ENCODE results near the gene GNAL.
"Not testable (repeated sequence)": the region's sequence is repeated elsewhere in the genome, so short reads cannot be mapped to it uniquely, and the experiment has no call there.

The GNAL gene

GRCh38 chr18:11669271-11669947 lies 19.7 kb upstream of the GNAL start:
- DNase-seq (ENCODE audit: low read depth): no peak

- no peak for DNase-seq (ENCODE audit: low read depth)
Measured at GRCh38 chr18:11669948-11670275, 19.2 kb upstream of the GNAL start.

DNA sequence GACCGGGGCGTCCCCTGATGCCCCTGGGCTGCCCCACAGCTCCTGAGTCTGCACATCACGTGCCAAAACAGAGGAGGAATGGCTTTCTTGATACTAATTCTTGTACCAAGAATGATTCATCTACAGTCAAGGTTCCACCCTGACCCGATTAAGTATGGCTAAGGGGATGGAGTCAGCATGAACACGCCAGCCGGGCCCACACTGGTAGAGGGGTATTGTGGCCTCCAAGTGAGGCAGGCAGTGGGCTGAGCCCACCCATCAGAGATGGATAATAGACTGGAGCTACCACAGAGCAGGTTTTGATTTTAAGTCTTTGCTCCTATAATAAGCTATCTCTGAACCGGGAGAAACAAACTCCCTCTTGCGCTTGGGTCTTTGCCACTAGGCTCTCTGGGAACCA lies 17.9 kb upstream of the GNAL start:
- no peak for DNase-seq (ENCODE audit: low read depth)

DNA sequence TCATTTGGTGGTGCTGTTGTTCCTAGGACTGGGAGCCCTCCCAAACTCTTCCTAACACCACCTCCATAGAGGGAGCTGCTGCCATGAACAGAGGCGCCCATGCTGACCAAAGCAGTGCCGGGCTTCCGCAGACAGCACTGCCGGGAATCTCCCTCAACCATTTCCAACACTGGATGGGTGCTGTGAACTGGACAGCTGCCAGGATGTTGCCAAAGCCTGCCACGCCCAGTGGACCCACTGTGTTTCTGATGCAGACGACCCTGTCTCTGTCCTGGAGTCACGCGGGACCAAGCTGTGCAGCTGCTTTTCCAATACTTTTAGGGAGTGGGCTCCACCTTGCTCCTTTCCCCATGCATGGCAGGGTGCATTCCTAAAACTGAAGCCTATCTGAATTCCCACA lies 16.9 kb upstream of the GNAL start:
- no peak for DNase-seq (ENCODE audit: low read depth)

DNA sequence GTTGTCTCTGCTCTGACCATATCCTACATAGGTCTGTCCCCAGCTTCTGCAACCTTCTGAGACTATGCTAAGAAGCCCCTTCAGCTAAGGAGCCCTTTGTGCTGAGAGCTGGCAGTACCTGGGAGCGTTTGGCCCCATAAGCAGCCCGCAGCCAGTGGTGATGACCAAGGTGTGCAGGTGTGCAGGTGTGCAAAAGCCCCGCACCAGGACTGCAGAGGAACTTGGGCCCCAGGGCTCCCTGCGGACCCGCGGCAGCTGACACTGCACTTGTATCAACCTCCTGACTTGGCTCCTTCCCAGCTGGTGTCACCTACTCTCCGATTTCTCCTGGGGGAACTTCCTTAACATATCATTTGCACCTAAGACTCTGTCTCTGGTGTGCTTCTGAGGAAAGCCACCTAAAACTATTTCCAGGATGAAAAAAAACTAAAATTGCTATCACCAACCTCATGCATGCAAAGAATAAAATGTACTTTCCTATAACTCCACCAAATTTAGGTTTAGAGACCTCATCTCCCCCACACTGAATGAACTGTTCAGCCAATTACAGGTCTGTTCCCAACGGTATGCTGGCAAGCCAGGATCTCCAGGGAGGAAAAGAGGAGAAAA lies 16.1 kb upstream of the GNAL start:
- no peak for DNase-seq (ENCODE audit: low read depth)

- DNase-seq (ENCODE audit: low read depth): no peak
Measured at GRCh38 chr18:11673560-11673959, 15.5 kb upstream of the GNAL start.

DNA sequence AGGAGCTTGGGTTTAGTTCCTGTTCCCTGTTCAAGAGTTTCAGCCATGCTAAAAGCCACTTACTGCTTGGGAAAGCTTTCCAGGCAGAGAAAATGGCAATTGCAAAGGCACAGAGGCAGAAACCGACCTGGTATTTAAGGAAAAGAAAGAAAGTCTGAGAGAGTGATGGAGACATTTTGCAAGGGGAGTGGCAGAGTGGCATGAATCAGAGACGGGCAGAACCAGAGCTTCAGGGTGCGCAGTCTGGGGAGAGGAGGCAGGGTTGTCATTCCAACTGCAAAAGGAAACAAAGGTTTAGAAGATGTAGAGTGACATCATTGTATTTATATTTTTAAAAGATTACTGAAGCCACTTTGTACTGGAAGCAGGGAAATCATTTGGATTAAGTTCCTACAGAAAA lies 14.9 kb upstream of the GNAL start:
- no peak for DNase-seq (ENCODE audit: low read depth)

DNA sequence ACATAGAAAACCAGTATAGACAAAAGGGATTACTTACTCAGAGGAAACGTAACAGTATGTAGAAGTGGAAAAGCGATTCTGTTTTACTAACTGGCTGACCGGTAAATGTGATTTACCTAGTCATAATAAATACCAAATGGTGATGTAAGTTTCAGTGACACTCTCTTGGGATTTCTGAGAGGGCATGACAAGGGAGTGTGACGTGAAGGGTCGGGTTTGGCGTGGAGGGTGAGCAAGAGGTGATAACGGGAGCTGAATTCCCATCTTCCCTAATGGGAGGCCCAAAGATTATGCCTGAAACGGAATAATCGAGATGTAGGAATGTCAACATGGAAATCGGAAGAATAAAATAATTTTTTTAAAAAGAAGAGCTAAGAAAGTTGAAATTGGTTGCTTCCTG lies 12.7 kb upstream of the GNAL start:
- DNase-seq (ENCODE audit: low read depth): no peak

DNA sequence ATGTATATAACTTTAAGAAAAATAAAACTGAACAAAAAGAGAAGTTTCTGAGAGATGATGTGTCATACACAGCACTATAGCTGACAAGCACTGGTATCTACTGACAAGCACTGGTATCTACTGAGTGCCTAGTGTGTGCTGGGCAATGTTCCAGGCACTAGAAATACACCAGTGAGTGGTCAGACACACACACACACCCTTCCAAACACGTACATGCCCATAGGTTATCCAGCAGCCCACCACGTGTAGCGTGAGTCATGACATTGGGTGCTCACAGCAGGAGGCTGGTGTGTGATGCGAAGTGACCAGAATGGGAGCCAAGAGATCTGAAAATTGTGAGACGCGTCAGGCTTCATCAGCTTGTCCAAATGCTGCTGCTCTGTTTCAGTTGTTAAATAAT lies 12.2 kb upstream of the GNAL start:
- no peak for DNase-seq (ENCODE audit: low read depth)

DNA sequence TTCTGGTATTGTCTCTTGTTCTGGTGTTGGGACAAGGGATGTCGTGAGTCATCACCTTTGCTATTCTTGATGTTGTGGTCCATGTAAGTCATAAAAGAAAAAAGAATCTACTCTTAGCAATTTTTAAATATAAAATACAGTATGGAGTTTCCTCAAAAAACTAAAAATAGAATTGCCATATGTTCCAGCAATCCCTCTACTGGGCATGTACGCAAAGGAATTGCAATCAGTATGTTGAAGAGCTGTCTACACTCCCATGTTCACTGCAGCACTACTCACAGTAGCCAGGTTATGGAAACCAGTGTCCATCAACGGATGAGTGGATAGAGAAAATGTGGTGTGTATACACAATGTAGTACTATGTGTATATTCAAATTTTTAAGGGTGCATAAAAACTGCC lies 10.9 kb upstream of the GNAL start:
- DNase-seq (ENCODE audit: low read depth): no peak

- peak; percentile 9 for DNase-seq (ENCODE audit: low read depth)
Measured at GRCh38 chr18:11689669-11690565, 853 bp downstream of the GNAL start.

GRCh38 chr18:11690660-11691059 lies 1.6 kb downstream of the GNAL start:
- not testable (repeated sequence) for DNase-seq (ENCODE audit: low read depth)

DNA sequence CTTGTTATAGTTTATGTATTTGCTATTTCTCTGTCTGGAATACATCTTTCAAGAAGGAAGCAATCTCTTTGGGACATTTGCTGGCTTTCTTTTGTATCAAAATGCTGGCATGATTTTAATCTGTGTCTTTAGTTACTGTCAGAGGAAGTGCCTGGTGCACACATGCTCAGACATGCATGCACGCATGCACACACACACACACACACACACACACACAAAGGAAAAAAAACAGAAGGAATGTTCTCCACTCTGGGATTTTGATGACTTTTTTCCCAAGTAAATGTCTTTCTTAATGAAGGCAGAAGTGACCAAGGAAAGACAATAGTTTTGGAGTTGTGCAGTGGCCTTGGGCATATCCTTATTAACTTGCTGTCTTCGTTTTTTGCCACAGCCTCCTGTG lies 6.7 kb downstream of the GNAL start:
- DNase-seq (ENCODE audit: low read depth): no peak

DNA sequence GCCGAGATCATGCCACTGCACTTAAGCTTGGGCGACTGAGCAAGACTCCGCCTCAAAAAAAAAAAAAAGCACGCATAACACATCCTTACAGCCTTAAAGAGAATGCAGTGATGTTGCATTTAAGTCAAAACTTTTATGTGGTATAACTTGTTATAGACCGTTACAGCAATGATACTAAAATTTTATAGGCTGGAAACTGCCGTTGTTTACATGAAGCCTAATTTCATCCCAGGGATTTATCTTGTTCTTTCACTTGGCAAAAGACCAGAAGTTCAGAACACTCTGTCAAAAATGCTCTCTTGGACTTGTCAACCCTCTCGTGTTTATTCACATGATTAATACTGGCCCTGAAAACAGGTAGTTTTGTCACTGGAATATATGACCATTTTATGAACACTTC lies 7.4 kb downstream of the GNAL start:
- no peak for DNase-seq (ENCODE audit: low read depth)

DNA sequence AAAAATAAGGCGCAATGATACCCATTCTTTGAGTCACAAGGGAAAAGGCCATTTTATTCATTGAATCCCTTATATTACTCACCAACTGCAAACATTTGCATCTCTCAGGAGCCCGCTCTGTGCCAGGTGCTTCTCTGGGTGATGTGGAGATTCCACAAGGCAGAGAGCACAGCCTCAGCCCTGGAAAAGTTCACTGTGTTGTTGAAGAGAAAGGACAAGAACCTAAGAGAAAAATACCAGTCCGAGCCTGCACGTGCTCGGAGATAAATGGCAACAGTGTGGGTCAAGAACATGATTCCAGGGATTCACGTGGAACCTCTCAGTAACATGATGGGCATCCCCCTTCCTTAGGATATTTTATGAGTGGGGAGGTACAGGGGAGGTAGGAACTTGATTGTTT lies 11.8 kb downstream of the GNAL start:
- no peak for DNase-seq (ENCODE audit: low read depth)

- DNase-seq (ENCODE audit: low read depth): no peak
Measured at GRCh38 chr18:11710578-11710977, 21.5 kb downstream of the GNAL start.

GRCh38 chr18:11713756-11714155 lies 24.7 kb downstream of the GNAL start:
- DNase-seq (ENCODE audit: low read depth): no peak

DNA sequence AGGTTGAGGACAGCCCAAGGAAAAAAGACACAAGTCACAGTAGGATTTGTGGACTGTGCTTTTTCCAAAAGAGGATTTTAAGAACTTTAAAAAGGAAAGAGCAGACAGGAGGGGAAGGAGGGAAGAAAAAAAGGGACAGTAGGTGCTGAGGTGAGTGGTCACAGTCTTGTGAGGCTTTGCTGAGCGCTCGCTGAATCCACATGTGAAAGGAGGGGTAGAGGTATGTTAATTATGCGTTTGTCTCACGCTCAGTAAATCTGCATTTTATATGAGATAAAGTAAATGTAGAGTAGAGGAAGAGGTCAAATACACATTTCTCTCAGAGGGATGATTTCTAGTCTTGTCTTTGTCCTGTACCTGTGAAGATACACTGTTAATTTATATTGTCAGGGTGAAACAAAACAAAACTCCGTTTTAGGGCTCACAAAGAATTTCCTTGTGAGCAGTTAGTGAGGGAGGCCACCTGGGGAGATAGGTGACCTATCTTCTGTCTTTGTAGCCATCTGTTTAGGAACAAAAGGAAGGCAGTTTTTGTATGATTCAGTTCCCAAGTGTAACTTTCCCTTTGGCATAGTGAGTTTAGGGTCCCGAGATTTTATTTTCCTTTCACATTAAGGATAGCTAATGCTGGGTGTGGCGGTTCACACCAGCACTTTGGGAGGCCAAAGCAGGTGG lies 25.3 kb downstream of the GNAL start:
- no peak for DNase-seq (ENCODE audit: low read depth)

DNA sequence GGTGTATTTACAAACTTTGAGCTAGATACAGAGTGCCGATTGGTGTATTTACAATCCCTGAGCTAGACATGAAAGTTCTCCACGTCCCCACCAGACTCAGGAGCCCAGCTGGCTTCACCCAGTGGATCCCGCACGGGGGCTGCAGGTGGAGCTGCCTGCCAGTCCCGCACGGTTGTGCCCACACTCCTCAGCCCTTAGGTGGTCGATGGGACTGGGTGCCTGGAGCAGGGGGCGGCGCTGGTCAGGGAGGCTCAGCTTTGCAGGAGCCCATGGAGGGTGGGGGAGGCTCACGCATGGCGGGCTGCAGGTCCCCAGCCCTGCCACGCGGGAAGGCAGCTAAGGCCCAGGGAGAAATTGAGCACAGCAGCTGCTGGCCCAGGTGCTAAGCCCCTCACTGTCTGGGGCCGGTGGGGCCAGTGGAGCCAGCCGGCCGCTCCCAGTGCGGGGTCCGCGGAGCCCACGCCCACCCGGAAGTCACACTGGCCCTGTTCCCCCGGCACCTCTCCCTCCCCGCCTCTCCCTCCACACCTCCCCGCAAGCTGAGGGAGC lies 27.8 kb downstream of the GNAL start:
- DNase-seq (ENCODE audit: low read depth): not testable (repeated sequence)

GRCh38 chr18:11719050-11719449 lies 30.0 kb downstream of the GNAL start:
- no peak for DNase-seq (ENCODE audit: low read depth)

DNA sequence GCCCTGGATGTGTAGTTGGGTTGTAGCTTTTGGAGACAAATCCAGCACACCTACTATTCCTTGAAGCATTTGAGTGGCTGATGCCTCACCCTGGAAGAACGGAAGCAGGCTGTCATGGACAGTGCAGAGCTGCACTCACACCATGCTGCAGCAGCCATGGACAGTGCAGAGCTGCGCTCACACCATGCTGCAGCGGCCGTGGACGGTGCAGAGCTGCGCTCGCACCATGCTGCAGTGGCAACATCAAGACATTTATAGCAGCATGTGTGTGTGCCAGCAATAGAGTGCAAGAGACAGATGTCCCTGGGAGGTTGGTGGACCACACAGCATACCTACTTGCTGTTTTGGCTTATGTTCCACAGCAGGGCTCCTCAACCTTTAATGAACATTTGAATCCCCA lies 30.6 kb downstream of the GNAL start:
- no peak for DNase-seq (ENCODE audit: low read depth)

GRCh38 chr18:11721720-11722119 lies 32.7 kb downstream of the GNAL start:
- DNase-seq (ENCODE audit: low read depth): no peak

Data from activated T-cell treated with anti-CD3 and anti-CD28 coated beads for 48 hours (primary cell).